Large intestine (tissue), 3 donors: Measurements from ENCODE around the gene FNDC5. TPM values are rescaled to one million over a fixed set of nuclear protein-coding genes. Genes with fewer than 3 reads are reported as not detected.

ENCODE experiments used
- DNase-seq, 2 donors: peaks; one replicate each; pipeline versions ENCODE4 v3.0.0 to v3.0.0-alpha.2; 2013
- H3K27ac ChIP-seq: one replicate; pipeline ENCODE4 v1.5.1; 2013; ENCODE audit warnings: low read length
- H3K27me3 ChIP-seq: 2 replicates; pipeline ENCODE4 v1.6.1; 2013; ENCODE audit warnings: low read length; ENCODE audit not compliant: control insufficient read depth, insufficient read depth
- H3K36me3 ChIP-seq: 2 replicates; pipeline ENCODE4 v1.6.1; 2013; ENCODE audit warnings: low read length; ENCODE audit not compliant: control insufficient read depth, insufficient read depth
- H3K4me1 ChIP-seq: one replicate; pipeline ENCODE4 v1.6.1; 2013; ENCODE audit warnings: low read length; ENCODE audit not compliant: control insufficient read depth, insufficient read depth
- H3K4me3 ChIP-seq: one replicate; pipeline ENCODE4 v1.5.1; 2013; ENCODE audit warnings: low read length
- H3K9me3 ChIP-seq: one replicate; pipeline ENCODE4 v1.6.1; 2013; ENCODE audit warnings: mild to moderate bottlenecking, low read depth, low read length, moderate library complexity; ENCODE audit not compliant: control insufficient read depth
- WGBS: methylation state at CpG from one replicate; pipeline ENCODE4 v1.1.5; 2013; ENCODE audit warnings: low lambda C conversion rate; ENCODE audit not compliant: insufficient coverage; 5-methylcytosine and 5-hydroxymethylcytosine counted together
- polyA plus RNA-seq: library from polyadenylated mRNA; unstranded; fragments of 120-200 nt; gene quantifications from one replicate; pipeline ENCODE4 v1.2.1, GENCODE V29; 2013

FNDC5 gene
- polyA plus RNA-seq, 1 donor = 11.0 TPM

GRCh38 chr1:32890516-32891240 lies 20.0 kb upstream of the FNDC5 start:
- no CpG with 5 or more reads among the region's 7 CpGs for WGBS
- Histone ChIP-seq H3K4me3 (no peak overlapping the region), H3K4me1 (peaks cover 11% of the 10 kb centered on the region), H3K27ac (no peak overlapping the region), H3K9me3 (peaks cover 3% of the 10 kb centered on the region), H3K36me3 (no peaks in the 10 kb centered on the region), H3K27me3 (peaks cover 51% of the 10 kb centered on the region)
- DNase-seq = no peak

GRCh38 chr1:32889731-32890278 lies 19.1 kb upstream of the FNDC5 start:
- no peak for DNase-seq
- Histone ChIP-seq H3K27ac (no peak overlapping the region), H3K4me1 (peaks cover 11% of the 10 kb centered on the region), H3K36me3 (no peaks in the 10 kb centered on the region), H3K4me3 (no peak overlapping the region), H3K9me3 (peaks cover 3% of the 10 kb centered on the region), H3K27me3 (peaks cover 60% of the 10 kb centered on the region)
- no CpG with 5 or more reads among the region's 3 CpGs for WGBS

- Histone ChIP-seq H3K27ac (no peak overlapping the region), H3K9me3 (peaks cover 3% of the 10 kb centered on the region), H3K27me3 (peaks cover 68% of the 10 kb centered on the region), H3K4me1 (peaks cover 10% of the 10 kb centered on the region), H3K36me3 (no peaks in the 10 kb centered on the region), H3K4me3 (no peak overlapping the region)
- no peak for DNase-seq
- no CpG with 5 or more reads among the region's 24 CpGs for WGBS
These were observed 18.1 kb upstream of the FNDC5 start for GRCh38 chr1:32888677-32889420.

- H3K9me3 ChIP-seq = peaks cover 3% of the 10 kb centered on the region
- peaks cover 6% of the 10 kb centered on the region for H3K4me1 ChIP-seq
- WGBS = 60% methylated on average over 1 of the region's 3 CpGs
- no peak for DNase-seq
- H3K27me3 ChIP-seq = peaks cover 70% of the 10 kb centered on the region
- H3K27ac ChIP-seq = no peak overlapping the region
- no peaks in the 10 kb centered on the region for H3K36me3 ChIP-seq
- no peak overlapping the region for H3K4me3 ChIP-seq
These were observed 17.4 kb upstream of the FNDC5 start for GRCh38 chr1:32888134-32888533.

GRCh38 chr1:32887623-32888022 lies 16.9 kb upstream of the FNDC5 start:
- H3K4me1 ChIP-seq = peaks cover 4% of the 10 kb centered on the region
- H3K27ac ChIP-seq = no peak overlapping the region
- no peak for DNase-seq
- no CpG with 5 or more reads among the region's 12 CpGs for WGBS
- peaks cover 1% of the 10 kb centered on the region for H3K9me3 ChIP-seq
- H3K27me3 ChIP-seq = peaks cover 68% of the 10 kb centered on the region
- no peaks in the 10 kb centered on the region for H3K36me3 ChIP-seq
- no peak overlapping the region for H3K4me3 ChIP-seq

- Histone ChIP-seq H3K4me3 (no peak overlapping the region), H3K36me3 (no peaks in the 10 kb centered on the region), H3K27ac (no peak overlapping the region), H3K27me3 (peaks cover 61% of the 10 kb centered on the region), H3K9me3 (no peaks in the 10 kb centered on the region), H3K4me1 (no peaks in the 10 kb centered on the region)
- 80% methylated on average over 1 of the region's 19 CpGs for WGBS
- DNase-seq = no peak
These were observed 16.2 kb upstream of the FNDC5 start for GRCh38 chr1:32886828-32887414.

GRCh38 chr1:32886004-32886827 lies 15.5 kb upstream of the FNDC5 start, which contains the start of gene HPCA:
Gene HPCA, plus strand, starts transcription at chr1:32886491. Its CDS starts 2,408 bp downstream, at chr1:32888899.
- peaks cover 55% of the 10 kb centered on the region for H3K27me3 ChIP-seq
- H3K9me3 ChIP-seq = no peaks in the 10 kb centered on the region
- whole genome bisulfite sequencing = no CpG with 5 or more reads among the region's 79 CpGs
- no peak within 1 kb of the TSS for H3K27ac ChIP-seq
- no peaks in the 10 kb centered on the region for H3K36me3 ChIP-seq
- H3K4me3 ChIP-seq = no peak within 1 kb of the TSS
- H3K4me1 ChIP-seq = no peaks in the 10 kb centered on the region
- peak; percentile 51 to 65 for DNase-seq

GRCh38 chr1:32885676-32886003 lies 14.9 kb upstream of the FNDC5 start:
- Histone ChIP-seq H3K27me3 (peaks cover 51% of the 10 kb centered on the region), H3K4me3 (no peak overlapping the region), H3K9me3 (no peaks in the 10 kb centered on the region), H3K27ac (no peak overlapping the region), H3K36me3 (no peaks in the 10 kb centered on the region), H3K4me1 (no peaks in the 10 kb centered on the region)
- DNase-seq = no peak
- WGBS = no CpG with 5 or more reads among the region's 8 CpGs

GRCh38 chr1:32884726-32885125 lies 14.0 kb upstream of the FNDC5 start:
- Histone ChIP-seq H3K9me3 (no peaks in the 10 kb centered on the region), H3K36me3 (no peaks in the 10 kb centered on the region), H3K4me3 (no peak overlapping the region), H3K4me1 (no peaks in the 10 kb centered on the region), H3K27ac (no peak overlapping the region), H3K27me3 (peaks cover 45% of the 10 kb centered on the region)
- no CpG with 5 or more reads among the region's 12 CpGs for WGBS
- DNase-seq = no peak

GRCh38 chr1:32884032-32884372 lies 13.3 kb upstream of the FNDC5 start:
- no peak overlapping the region for H3K27ac ChIP-seq
- no CpG with 5 or more reads among the region's 4 CpGs for whole genome bisulfite sequencing
- no peak overlapping the region for H3K4me3 ChIP-seq
- H3K36me3 ChIP-seq = no peaks in the 10 kb centered on the region
- peaks cover 45% of the 10 kb centered on the region for H3K27me3 ChIP-seq
- no peaks in the 10 kb centered on the region for H3K9me3 ChIP-seq
- H3K4me1 ChIP-seq = no peaks in the 10 kb centered on the region
- no peak for DNase-seq
